Measurements from ENCODE around the gene ZC3H12C. TPM values are rescaled to one million over a fixed set of nuclear protein-coding genes. Genes with fewer than 3 reads are reported as not detected.

Gene ZC3H12C
- total RNA-seq, 2 experiments from 2014 or later: 0.05 to 0.17 TPM

DNA sequence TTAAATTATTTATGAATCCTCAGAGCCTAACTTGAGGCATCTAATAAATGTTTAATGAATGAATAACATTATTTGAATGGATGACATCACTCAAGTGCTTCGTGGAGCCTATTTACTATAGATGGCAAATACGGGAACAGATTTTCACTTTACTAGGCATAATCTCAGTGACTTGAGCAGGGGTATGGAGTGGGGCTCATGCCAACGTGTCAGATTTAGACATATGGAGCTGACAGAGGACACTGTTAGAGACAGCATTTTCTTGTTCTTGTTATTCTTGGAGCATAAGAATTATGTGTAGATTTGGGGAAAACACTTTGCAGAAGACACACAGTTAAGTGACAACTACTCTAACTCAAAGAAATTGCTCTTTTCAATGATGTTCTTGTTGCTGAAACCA is 124.7 kb downstream of the ZC3H12C start:
- no peaks in the 10 kb centered on the region for H3K36me3 Mint-ChIP-seq (ENCODE audit: low read depth)
- ATAC-seq (ENCODE audit: poor library complexity): no peak
- no peak overlapping the region for H3K4me3 ChIP-seq (ENCODE audit: low read length)
- no peak overlapping the region for H3K27ac Mint-ChIP-seq
- no peak overlapping the region for H3K27ac ChIP-seq (ENCODE audit: low read depth in 1 of 2, low read length in 2 of 2)
- no peaks in the 10 kb centered on the region for H3K9me3 Mint-ChIP-seq
- ChIA-PET POLR2A (no interaction called here), CTCF (no interaction called here)
- H3K27me3 Mint-ChIP-seq: no peaks in the 10 kb centered on the region
- no peaks in the 10 kb centered on the region for H3K4me1 ChIP-seq (ENCODE audit: insufficient read depth, low read length)
- no peaks in the 10 kb centered on the region for H3K4me1 Mint-ChIP-seq (ENCODE audit: low read depth)
- intact Hi-C loops (cut with DNase I, micrococcal nuclease): no loop called here
- DNase-seq: no peak
- H3K4me3 Mint-ChIP-seq: no peak overlapping the region
- H3K9me3 ChIP-seq (ENCODE audit: control insufficient read depth in 1 of 2, insufficient read depth in 1 of 2, low read length in 2 of 2): no peaks in the 10 kb centered on the region
- no peaks in the 10 kb centered on the region for H3K36me3 ChIP-seq (ENCODE audit: insufficient read depth, low read length)
- no peaks in the 10 kb centered on the region for H3K27me3 ChIP-seq (ENCODE audit: control insufficient read depth in 1 of 2, insufficient read depth in 2 of 2, low read length in 2 of 2)
- TF ChIP-seq, protein P1, sequence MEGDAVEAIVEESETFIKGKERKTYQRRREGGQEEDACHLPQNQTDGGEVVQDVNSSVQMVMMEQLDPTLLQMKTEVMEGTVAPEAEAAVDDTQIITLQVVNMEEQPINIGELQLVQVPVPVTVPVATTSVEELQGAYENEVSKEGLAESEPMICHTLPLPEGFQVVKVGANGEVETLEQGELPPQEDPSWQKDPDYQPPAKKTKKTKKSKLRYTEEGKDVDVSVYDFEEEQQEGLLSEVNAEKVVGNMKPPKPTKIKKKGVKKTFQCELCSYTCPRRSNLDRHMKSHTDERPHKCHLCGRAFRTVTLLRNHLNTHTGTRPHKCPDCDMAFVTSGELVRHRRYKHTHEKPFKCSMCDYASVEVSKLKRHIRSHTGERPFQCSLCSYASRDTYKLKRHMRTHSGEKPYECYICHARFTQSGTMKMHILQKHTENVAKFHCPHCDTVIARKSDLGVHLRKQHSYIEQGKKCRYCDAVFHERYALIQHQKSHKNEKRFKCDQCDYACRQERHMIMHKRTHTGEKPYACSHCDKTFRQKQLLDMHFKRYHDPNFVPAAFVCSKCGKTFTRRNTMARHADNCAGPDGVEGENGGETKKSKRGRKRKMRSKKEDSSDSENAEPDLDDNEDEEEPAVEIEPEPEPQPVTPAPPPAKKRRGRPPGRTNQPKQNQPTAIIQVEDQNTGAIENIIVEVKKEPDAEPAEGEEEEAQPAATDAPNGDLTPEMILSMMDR (IDR thresholded peaks at IDR 0.05): no peak

DNA sequence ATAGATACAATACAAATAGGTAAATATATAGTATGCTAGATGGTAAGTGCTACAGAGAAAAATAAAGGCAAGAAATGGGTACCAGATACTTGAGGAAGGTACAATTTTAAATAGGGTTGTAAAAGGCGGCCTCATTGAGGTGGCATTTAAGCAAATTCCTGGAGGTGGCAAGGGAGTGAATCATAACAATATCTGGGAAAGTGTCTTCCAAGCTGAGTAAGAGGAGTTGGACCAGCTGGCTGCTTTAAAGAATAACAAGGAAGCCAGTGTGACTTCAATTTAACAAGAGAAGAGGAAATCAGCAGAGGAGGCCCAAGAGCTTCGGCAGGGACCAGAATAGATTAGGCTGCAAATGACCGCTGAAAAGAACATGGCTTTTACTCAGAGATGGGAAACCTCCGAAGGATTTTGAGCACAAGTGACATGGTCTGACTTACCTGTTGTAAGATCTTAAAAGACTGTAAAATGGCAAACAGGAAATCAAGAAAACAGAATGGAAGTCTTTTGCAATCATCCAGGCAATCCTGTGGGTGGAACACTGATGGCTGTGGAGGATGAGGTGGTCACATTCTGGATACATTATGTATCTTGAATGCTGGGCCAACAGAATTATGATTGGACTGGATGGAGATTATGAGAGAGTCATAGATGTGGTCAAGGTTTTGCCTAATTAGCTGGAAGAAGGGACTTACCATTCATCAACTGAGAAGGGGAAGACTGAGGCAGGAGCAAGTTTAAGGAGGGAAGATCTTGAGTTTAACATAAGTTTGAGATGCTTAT is 126.0 kb downstream of the ZC3H12C start:
- no peak overlapping the region for H3K4me3 ChIP-seq (ENCODE audit: low read length)

More for the DNA sequence above, 126.0 kb downstream of the ZC3H12C start:
- H3K4me1 Mint-ChIP-seq (ENCODE audit: low read depth): no peaks in the 10 kb centered on the region
- intact Hi-C loops (cut with DNase I, micrococcal nuclease): no loop called here
- Histone ChIP-seq H3K27me3 (ENCODE audit: control insufficient read depth in 1 of 2, insufficient read depth in 2 of 2, low read length in 2 of 2) (no peaks in the 10 kb centered on the region), H3K9me3 (ENCODE audit: control insufficient read depth in 1 of 2, insufficient read depth in 1 of 2, low read length in 2 of 2) (no peaks in the 10 kb centered on the region), H3K4me1 (ENCODE audit: insufficient read depth, low read length) (no peaks in the 10 kb centered on the region), H3K36me3 (ENCODE audit: insufficient read depth, low read length) (no peaks in the 10 kb centered on the region), H3K27ac (ENCODE audit: low read depth in 1 of 2, low read length in 2 of 2) (no peak overlapping the region)
- CTCF ChIA-PET: no interaction called here
- ATAC-seq (ENCODE audit: poor library complexity): no peak
- H3K27ac Mint-ChIP-seq: no peak overlapping the region
- peaks cover under 1% of the 10 kb centered on the region for H3K36me3 Mint-ChIP-seq (ENCODE audit: low read depth)
- H3K9me3 Mint-ChIP-seq: no peaks in the 10 kb centered on the region
- no peak overlapping the region for H3K4me3 Mint-ChIP-seq
- TF ChIP-seq, protein P1 (IDR thresholded peaks at IDR 0.05): no peak
- no peaks in the 10 kb centered on the region for H3K27me3 Mint-ChIP-seq
- no peak for DNase-seq
- POLR2A ChIA-PET: no interaction called here

Other genes starting within 250 kb of the ZC3H12C start
- gene RDX, start 203.2 kb downstream of the ZC3H12C start, total RNA-seq: 10 to 100 TPM; 11.4 to 14.2 TPM